MM.1S (cell line): Measurements from ENCODE around the gene GABRG3.

ENCODE experiments used
- CTCF ChIP-seq: fragments of 300-600 bp; sonication (generic); IDR thresholded peaks from 2 replicates; pipeline ENCODE4 v1.5.1; 2016; ENCODE audit warnings: antibody characterized with exemption, low read length, mixed read lengths
- EZH2 ChIP-seq: fragments of 300-600 bp; sonication (generic); optimal IDR thresholded peaks from 2 replicates; pipeline ENCODE3; 2017; ENCODE audit warnings: low read depth, mild to moderate bottlenecking, antibody characterized with exemption, low read length, mixed read lengths
- EZH2phosphoT487 ChIP-seq: fragments of 300-600 bp; sonication (generic); IDR thresholded peaks from 2 replicates; pipeline ENCODE4 v1.6.1; 2018; ENCODE audit warnings: antibody characterized with exemption, low read length

- TF ChIP-seq CTCF (no peak), EZH2phosphoT487 (no peak), EZH2 (no peak)
These were observed 163.5 kb downstream of the GABRG3 start for GRCh38 chr15:27134481-27134880.
